ENCODE results near the gene TCN2. TPM values are rescaled to one million over a fixed set of nuclear protein-coding genes. Genes with fewer than 3 reads are reported as not detected.

Gene TCN2
- total RNA-seq, 1 experiment from 2014 or later, result 2.2 TPM

GRCh38 chr22:30610299-30610698 lies 3.3 kb downstream of the TCN2 start (continued):
- TF ChIP-seq ZBTB33 (IDR thresholded peaks at IDR 0.05; ENCODE audit: extremely low read depth, insufficient replicate concordance, low read length) (no peak), EGR1 (IDR thresholded peaks at IDR 0.05; ENCODE audit: low read depth) (no peak), RAD21 (IDR thresholded peaks at IDR 0.05; ENCODE audit: low read depth) (no peak), SIN3A (IDR thresholded peaks at IDR 0.05; ENCODE audit: low read depth) (no peak), ZFX (IDR thresholded peaks at IDR 0.05) (no peak), ATF3 (IDR thresholded peaks at IDR 0.05) (no peak), TCF7L2 (IDR thresholded peaks at IDR 0.05; ENCODE audit: borderline replicate concordance, extremely low read depth, insufficient read depth, insufficient read length) (no peak)

GRCh38 chr22:30611197-30611596 lies 4.2 kb downstream of the TCN2 start:
- DNase-seq (ENCODE audit: low read depth, low spot score) (no peak), ATAC-seq (no peak)
- ChIA-PET CTCF (no interaction called here), POLR2A (no interaction called here), RAD21 (ENCODE audit: low non-redundant PET in 1 of 2, low total read pairs in 2 of 2, uncharacterized antibody in 2 of 2, unreplicated experiment in 2 of 2) (no interaction called here)
- Histone ChIP-seq H2AFZ (ENCODE audit: low read depth, low read length, poor library complexity, severe bottlenecking) (no peak overlapping the region), H3K4me3 (replicated peaks in 1 of 2; ENCODE audit: low read depth in 1 of 2, low read length in 2 of 2) (no peak overlapping the region), H3K9ac (ENCODE audit: low read length) (no peak overlapping the region), H3K36me3 (ENCODE audit: control insufficient read depth in 1 of 2, insufficient read depth in 2 of 2, low read length in 2 of 2) (no peaks in the 10 kb centered on the region), H3K9me2 (ENCODE audit: insufficient read depth) (no peaks in the 10 kb centered on the region), H3K4me2 (ENCODE audit: low read length) (no peak overlapping the region), H3K4me1 (ENCODE audit: control insufficient read depth in 1 of 2, insufficient read depth in 2 of 2, low read length in 2 of 2) (peaks cover 15 to 36% of the 10 kb centered on the region in 2 experiments), H3K27me3 (ENCODE audit: insufficient read depth, low read length) (no peaks in the 10 kb centered on the region), H4K20me1 (ENCODE audit: insufficient read depth) (no peaks in the 10 kb centered on the region), H3K79me2 (ENCODE audit: insufficient read depth, low read length) (no peaks in the 10 kb centered on the region), H3K27ac (ENCODE audit: low read depth, low read length) (no peak overlapping the region), H3K9me3 (ENCODE audit: control insufficient read depth in 1 of 2, insufficient read depth in 1 of 2, low read depth in 1 of 2, low read length in 2 of 2) (no peaks in the 10 kb centered on the region)
- BruUV-seq (replicated peaks), result no TSS peak
- intact Hi-C loops (cut with micrococcal nuclease), result no loop called here
- TF ChIP-seq TCF7L2 (IDR thresholded peaks at IDR 0.05; ENCODE audit: borderline replicate concordance, extremely low read depth, insufficient read depth, insufficient read length), result no peak
- TF ChIP-seq ATF3 (IDR thresholded peaks at IDR 0.05), result no peak
- no peak for TF ChIP-seq ZFX (IDR thresholded peaks at IDR 0.05)
- TF ChIP-seq MAX (IDR thresholded peaks at IDR 0.05), result no peak
- no peak for TF ChIP-seq CTCF (IDR thresholded peaks at IDR 0.05 in 2 of 3, conservative IDR thresholded peaks at IDR 0.05 in 1 of 3; ENCODE audit: borderline replicate concordance in 1 of 3, insufficient read depth in 1 of 3, low read depth in 2 of 3, low read length in 2 of 3)
- TF ChIP-seq ZBTB33 (IDR thresholded peaks at IDR 0.05; ENCODE audit: extremely low read depth, insufficient replicate concordance, low read length), result no peak
- TF ChIP-seq POLR2AphosphoS5 (IDR thresholded peaks at IDR 0.05; ENCODE audit: low read depth, low read length), result no peak
- TF ChIP-seq RAD21 (IDR thresholded peaks at IDR 0.05; ENCODE audit: low read depth), result no peak
- TF ChIP-seq POLR2A (IDR thresholded peaks at IDR 0.05; ENCODE audit: borderline replicate concordance, extremely low read depth, insufficient read depth, insufficient read length), result no peak
- TF ChIP-seq EZH2 (IDR thresholded peaks at IDR 0.05), result no peak
- TF ChIP-seq SIN3A (IDR thresholded peaks at IDR 0.05; ENCODE audit: low read depth), result no peak
- no peak for TF ChIP-seq SP1 (IDR thresholded peaks at IDR 0.05; ENCODE audit: low read depth)
- no peak for TF ChIP-seq JUND (IDR thresholded peaks at IDR 0.05)
- TF ChIP-seq EZH2phosphoT487 (IDR thresholded peaks at IDR 0.05; ENCODE audit: borderline replicate concordance), result no peak
- TF ChIP-seq ZNF274 (IDR thresholded peaks at IDR 0.05; ENCODE audit: low read depth, low read length), result no peak
- no peak for TF ChIP-seq CBX3 (IDR thresholded peaks at IDR 0.05; ENCODE audit: low read depth)
- no peak for TF ChIP-seq ELF1 (IDR thresholded peaks at IDR 0.05; ENCODE audit: borderline replicate concordance, low read depth)

All from HCT116 (cell line).